IPS DF 6.9 (cell line): Measurements from ENCODE around the gene KCND3.

Experiments used
- DNase-seq: peaks from one replicate; pipeline ENCODE4 v3.0.0-alpha.2; 2013; ENCODE audit warnings: low read depth, low spot score
- H3K27ac ChIP-seq: one replicate; pipeline ENCODE4 v1.5.1; 2013; ENCODE audit warnings: low read length, control low read depth
- H3K27me3 ChIP-seq: 2 replicates; pipeline ENCODE4 v1.6.1; 2013; ENCODE audit warnings: mild to moderate bottlenecking, low read length; ENCODE audit not compliant: control insufficient read depth, insufficient read depth
- H3K36me3 ChIP-seq: 2 replicates; pipeline ENCODE4 v1.6.1; 2013; ENCODE audit warnings: low read length; ENCODE audit not compliant: control insufficient read depth, insufficient read depth
- H3K4me1 ChIP-seq: 2 replicates; pipeline ENCODE4 v1.6.1; 2013; ENCODE audit warnings: low read length; ENCODE audit not compliant: control insufficient read depth, insufficient read depth
- H3K4me3 ChIP-seq: 2 replicates; pipeline ENCODE4 v1.5.1; 2013; ENCODE audit warnings: mild to moderate bottlenecking, low read length
- H3K9me3 ChIP-seq: 2 replicates; pipeline ENCODE4 v1.6.1; 2013; ENCODE audit warnings: low read length, inconsistent platforms; ENCODE audit not compliant: control insufficient read depth, insufficient read depth
- WGBS: extraction: QIAGEN DNeasy Blood & Tissue Kit; methylation state at CpG from one replicate; pipeline ENCODE4 v1.1.7; 2013; ENCODE audit warnings: mixed read lengths, missing lambda C conversion rate; ENCODE audit not compliant: insufficient read length, insufficient coverage; 5-methylcytosine and 5-hydroxymethylcytosine counted together

The KCND3 gene

GRCh38 chr1:111835514-111835913, 154.0 kb downstream of the KCND3 start:
- no CpG with 5 or more reads among the region's 3 CpGs for WGBS
- no peaks in the 10 kb centered on the region for H3K4me1 ChIP-seq

GRCh38 chr1:111834956-111835355, 154.5 kb downstream of the KCND3 start:
- no CpG with 5 or more reads among the region's 5 CpGs for WGBS
- Histone ChIP-seq H3K4me1 (no peaks in the 10 kb centered on the region), H3K9me3 (no peaks in the 10 kb centered on the region), H3K27ac (no peak overlapping the region), H3K4me3 (no peak overlapping the region), H3K27me3 (no peaks in the 10 kb centered on the region), H3K36me3 (no peaks in the 10 kb centered on the region)
- no peak for DNase-seq

More at GRCh38 chr1:111835514-111835913, 154.0 kb downstream of the KCND3 start:
- H3K36me3 ChIP-seq, result no peaks in the 10 kb centered on the region
- H3K4me3 ChIP-seq, result no peak overlapping the region
- no peaks in the 10 kb centered on the region for H3K9me3 ChIP-seq
- DNase-seq, result no peak
- H3K27me3 ChIP-seq, result no peaks in the 10 kb centered on the region
- H3K27ac ChIP-seq, result no peak overlapping the region

GRCh38 chr1:111833334-111833733, 156.1 kb downstream of the KCND3 start:
- H3K4me1 ChIP-seq, result no peaks in the 10 kb centered on the region
- H3K36me3 ChIP-seq, result no peaks in the 10 kb centered on the region
- WGBS, result no CpG with 5 or more reads among the region's 4 CpGs
- H3K27me3 ChIP-seq, result no peaks in the 10 kb centered on the region
- no peak for DNase-seq
- H3K4me3 ChIP-seq, result no peak overlapping the region
- H3K27ac ChIP-seq, result no peak overlapping the region
- no peaks in the 10 kb centered on the region for H3K9me3 ChIP-seq

- H3K4me3 ChIP-seq, result no peak overlapping the region
- WGBS, result no CpG with 5 or more reads among the region's 10 CpGs
- H3K4me1 ChIP-seq, result no peaks in the 10 kb centered on the region
- H3K27me3 ChIP-seq, result no peaks in the 10 kb centered on the region
- H3K9me3 ChIP-seq, result no peaks in the 10 kb centered on the region
- no peak overlapping the region for H3K27ac ChIP-seq
- DNase-seq, result no peak
- H3K36me3 ChIP-seq, result no peaks in the 10 kb centered on the region
Measured at GRCh38 chr1:111832521-111833155, 156.8 kb downstream of the KCND3 start.

GRCh38 chr1:111831153-111831552, 158.3 kb downstream of the KCND3 start:
- DNase-seq, result no peak
- no peak overlapping the region for H3K27ac ChIP-seq
- no peaks in the 10 kb centered on the region for H3K4me1 ChIP-seq
- H3K27me3 ChIP-seq, result no peaks in the 10 kb centered on the region
- no CpG with 5 or more reads among the region's 1 CpG for WGBS
- H3K9me3 ChIP-seq, result no peaks in the 10 kb centered on the region
- no peaks in the 10 kb centered on the region for H3K36me3 ChIP-seq
- H3K4me3 ChIP-seq, result no peak overlapping the region

- H3K27me3 ChIP-seq, result no peaks in the 10 kb centered on the region
- H3K9me3 ChIP-seq, result no peaks in the 10 kb centered on the region
- H3K4me1 ChIP-seq, result no peaks in the 10 kb centered on the region
- no peak for DNase-seq
- no CpG with 5 or more reads among the region's 6 CpGs for WGBS
- no peaks in the 10 kb centered on the region for H3K36me3 ChIP-seq
- H3K4me3 ChIP-seq, result no peak overlapping the region
- no peak overlapping the region for H3K27ac ChIP-seq
Measured at GRCh38 chr1:111827946-111828345, 161.5 kb downstream of the KCND3 start.

GRCh38 chr1:111826278-111826677, 163.2 kb downstream of the KCND3 start:
- H3K4me3 ChIP-seq, result no peak overlapping the region
- no peaks in the 10 kb centered on the region for H3K27me3 ChIP-seq
- H3K27ac ChIP-seq, result no peak overlapping the region
- no peak for DNase-seq
- WGBS, result no CpG with 5 or more reads among the region's 4 CpGs
- no peaks in the 10 kb centered on the region for H3K4me1 ChIP-seq
- no peaks in the 10 kb centered on the region for H3K9me3 ChIP-seq
- no peaks in the 10 kb centered on the region for H3K36me3 ChIP-seq

- DNase-seq, result no peak
- no peaks in the 10 kb centered on the region for H3K4me1 ChIP-seq
- H3K27me3 ChIP-seq, result no peaks in the 10 kb centered on the region
- no peak overlapping the region for H3K4me3 ChIP-seq
- H3K36me3 ChIP-seq, result no peaks in the 10 kb centered on the region
- H3K27ac ChIP-seq, result no peak overlapping the region
- no CpG with 5 or more reads among the region's 3 CpGs for WGBS
- no peaks in the 10 kb centered on the region for H3K9me3 ChIP-seq
Measured at GRCh38 chr1:111825217-111825616, 164.3 kb downstream of the KCND3 start.

GRCh38 chr1:111822138-111822537, 167.3 kb downstream of the KCND3 start:
- Histone ChIP-seq H3K27me3 (no peaks in the 10 kb centered on the region), H3K4me1 (no peaks in the 10 kb centered on the region; the same call in 1 of the 2 replicates), H3K4me3 (no peak overlapping the region), H3K9me3 (no peaks in the 10 kb centered on the region), H3K36me3 (no peaks in the 10 kb centered on the region), H3K27ac (no peak overlapping the region)
- no CpG with 5 or more reads among the region's 6 CpGs for WGBS
- DNase-seq, result no peak

- WGBS, result no CpG with 5 or more reads among the region's 7 CpGs
Measured at GRCh38 chr1:111821121-111821745, 168.2 kb downstream of the KCND3 start.

More at GRCh38 chr1:111821121-111821745, 168.2 kb downstream of the KCND3 start:
- H3K27ac ChIP-seq, result no peak overlapping the region
- no peak overlapping the region for H3K4me3 ChIP-seq
- no peaks in the 10 kb centered on the region; the same call in 1 of the 2 replicates for H3K4me1 ChIP-seq
- no peak for DNase-seq
- H3K9me3 ChIP-seq, result no peaks in the 10 kb centered on the region
- H3K36me3 ChIP-seq, result no peaks in the 10 kb centered on the region
- no peaks in the 10 kb centered on the region for H3K27me3 ChIP-seq
